ENCODE results near the gene NDUFA13.

Gene NDUFA13

DNA sequence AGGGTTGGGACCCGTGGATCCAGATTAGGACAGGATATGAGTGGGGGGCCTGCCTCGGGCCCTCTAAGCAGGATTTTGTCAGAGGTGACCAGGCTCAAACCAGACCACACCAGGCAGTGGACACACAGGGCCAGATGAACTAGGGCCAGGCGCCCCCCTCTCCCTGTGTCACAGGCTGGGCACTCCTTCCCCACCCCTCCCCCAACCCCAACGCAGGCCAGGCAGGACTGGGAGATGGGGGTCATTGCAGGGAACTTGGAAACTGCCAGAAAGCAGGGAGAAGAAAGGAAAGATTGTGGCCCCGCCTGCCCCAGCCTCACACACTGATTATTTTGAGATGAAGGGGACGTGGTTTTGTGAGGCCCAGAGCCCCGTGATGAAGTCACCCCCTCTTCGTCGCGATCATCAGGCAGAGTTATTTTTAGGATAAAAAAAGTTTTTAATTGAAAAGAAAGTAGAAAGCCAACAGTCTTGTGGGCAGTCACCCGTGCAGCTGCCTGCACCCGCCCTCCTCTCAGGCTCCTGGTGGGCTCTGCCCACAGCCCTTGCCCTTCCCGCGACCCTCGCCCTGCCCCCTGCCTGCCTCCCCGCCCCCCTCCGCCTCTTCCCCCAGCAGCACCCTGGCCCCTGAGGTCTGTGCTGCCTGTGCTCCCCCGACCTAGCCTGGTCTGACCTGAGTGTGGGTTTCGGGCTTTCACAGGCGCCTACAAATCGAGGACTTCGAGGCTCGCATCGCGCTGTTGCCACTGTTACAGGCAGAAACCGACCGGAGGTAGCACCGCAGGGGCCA, 10.8 kb downstream of the NDUFA13 start:
- H3K9me2 ChIP-seq (replicated peaks; ENCODE audit: low read depth, low read length), result no peaks in the 10 kb centered on the region
- peaks cover 38% of the 10 kb centered on the region; the same call in 1 of the 2 replicates for H3K79me2 ChIP-seq (ENCODE audit: insufficient read depth, low read length)
- no peaks in the 10 kb centered on the region for H3K9me3 ChIP-seq (ENCODE audit: insufficient read depth, low read depth, low read length)
- peak overlapping the region; percentile 40 for H3K4me2 ChIP-seq (ENCODE audit: low read depth, low read length, poor library complexity, severe bottlenecking)
- H3F3A ChIP-seq (ENCODE audit: low read depth), result no peaks in the 10 kb centered on the region
- TF ChIP-seq, protein P1, sequence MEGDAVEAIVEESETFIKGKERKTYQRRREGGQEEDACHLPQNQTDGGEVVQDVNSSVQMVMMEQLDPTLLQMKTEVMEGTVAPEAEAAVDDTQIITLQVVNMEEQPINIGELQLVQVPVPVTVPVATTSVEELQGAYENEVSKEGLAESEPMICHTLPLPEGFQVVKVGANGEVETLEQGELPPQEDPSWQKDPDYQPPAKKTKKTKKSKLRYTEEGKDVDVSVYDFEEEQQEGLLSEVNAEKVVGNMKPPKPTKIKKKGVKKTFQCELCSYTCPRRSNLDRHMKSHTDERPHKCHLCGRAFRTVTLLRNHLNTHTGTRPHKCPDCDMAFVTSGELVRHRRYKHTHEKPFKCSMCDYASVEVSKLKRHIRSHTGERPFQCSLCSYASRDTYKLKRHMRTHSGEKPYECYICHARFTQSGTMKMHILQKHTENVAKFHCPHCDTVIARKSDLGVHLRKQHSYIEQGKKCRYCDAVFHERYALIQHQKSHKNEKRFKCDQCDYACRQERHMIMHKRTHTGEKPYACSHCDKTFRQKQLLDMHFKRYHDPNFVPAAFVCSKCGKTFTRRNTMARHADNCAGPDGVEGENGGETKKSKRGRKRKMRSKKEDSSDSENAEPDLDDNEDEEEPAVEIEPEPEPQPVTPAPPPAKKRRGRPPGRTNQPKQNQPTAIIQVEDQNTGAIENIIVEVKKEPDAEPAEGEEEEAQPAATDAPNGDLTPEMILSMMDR (conservative IDR thresholded peaks at IDR 0.05; ENCODE audit: low read length), result no peak
- no peak for TF ChIP-seq EZH2phosphoT487 (IDR thresholded peaks at IDR 0.05; ENCODE audit: borderline replicate concordance)
- no peak overlapping the region for H2AFZ ChIP-seq (ENCODE audit: low read length)
- peaks cover 16% of the 10 kb centered on the region for H3K4me1 ChIP-seq (ENCODE audit: insufficient read depth, low read length, poor library complexity, severe bottlenecking)
- no peak overlapping the region for H3K4me3 ChIP-seq (ENCODE audit: low read length, poor library complexity, severe bottlenecking)
- H4K20me1 ChIP-seq (ENCODE audit: insufficient read depth, low read length, poor library complexity, severe bottlenecking), result peaks cover 36% of the 10 kb centered on the region
- no peak overlapping the region for H3K9ac ChIP-seq (ENCODE audit: low read depth, low read length, poor library complexity, severe bottlenecking)
- no peaks in the 10 kb centered on the region for H3K27me3 ChIP-seq (ENCODE audit: insufficient read depth, low read length, poor library complexity, severe bottlenecking)
- H3K36me3 ChIP-seq (ENCODE audit: insufficient read depth, low read length), result peaks cover 14% of the 10 kb centered on the region; the same call in 1 of the 2 replicates

DNA sequence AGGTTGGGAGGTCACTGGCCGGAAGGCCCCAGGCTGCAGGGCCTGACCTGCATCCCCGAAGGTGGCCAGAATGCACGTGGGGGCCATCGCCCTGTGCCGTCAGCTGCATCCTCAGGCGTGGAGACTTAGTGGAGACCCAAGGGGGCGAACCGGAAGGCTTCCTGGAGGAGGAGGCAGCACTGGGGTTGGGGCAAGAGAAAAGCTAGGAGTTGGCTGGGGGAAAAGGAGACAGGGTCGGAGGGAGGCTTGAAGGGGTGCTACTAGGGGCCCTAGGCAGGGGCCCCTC, 11.3 kb downstream of the NDUFA13 start:
- H3F3A ChIP-seq (ENCODE audit: low read depth), result no peaks in the 10 kb centered on the region
- H3K4me2 ChIP-seq (ENCODE audit: low read depth, low read length, poor library complexity, severe bottlenecking), result no peak overlapping the region
- TF ChIP-seq, protein P1 (conservative IDR thresholded peaks at IDR 0.05; ENCODE audit: low read length), result no peak
- no peak overlapping the region for H3K4me3 ChIP-seq (ENCODE audit: low read length, poor library complexity, severe bottlenecking)
- no peak overlapping the region for H2AFZ ChIP-seq (ENCODE audit: low read length)
- no peaks in the 10 kb centered on the region for H3K27me3 ChIP-seq (ENCODE audit: insufficient read depth, low read length, poor library complexity, severe bottlenecking)
- no peaks in the 10 kb centered on the region for H3K9me2 ChIP-seq (replicated peaks; ENCODE audit: low read depth, low read length)
- H3K4me1 ChIP-seq (ENCODE audit: insufficient read depth, low read length, poor library complexity, severe bottlenecking), result peaks cover 16% of the 10 kb centered on the region
- peaks cover 33% of the 10 kb centered on the region; the same call in 1 of the 2 replicates for H3K79me2 ChIP-seq (ENCODE audit: insufficient read depth, low read length)
- no peak overlapping the region for H3K9ac ChIP-seq (ENCODE audit: low read depth, low read length, poor library complexity, severe bottlenecking)
- H3K9me3 ChIP-seq (ENCODE audit: insufficient read depth, low read depth, low read length), result no peaks in the 10 kb centered on the region
- peaks cover 33% of the 10 kb centered on the region for H4K20me1 ChIP-seq (ENCODE audit: insufficient read depth, low read length, poor library complexity, severe bottlenecking)
- peaks cover 14% of the 10 kb centered on the region; the same call in 1 of the 2 replicates for H3K36me3 ChIP-seq (ENCODE audit: insufficient read depth, low read length)

DNA sequence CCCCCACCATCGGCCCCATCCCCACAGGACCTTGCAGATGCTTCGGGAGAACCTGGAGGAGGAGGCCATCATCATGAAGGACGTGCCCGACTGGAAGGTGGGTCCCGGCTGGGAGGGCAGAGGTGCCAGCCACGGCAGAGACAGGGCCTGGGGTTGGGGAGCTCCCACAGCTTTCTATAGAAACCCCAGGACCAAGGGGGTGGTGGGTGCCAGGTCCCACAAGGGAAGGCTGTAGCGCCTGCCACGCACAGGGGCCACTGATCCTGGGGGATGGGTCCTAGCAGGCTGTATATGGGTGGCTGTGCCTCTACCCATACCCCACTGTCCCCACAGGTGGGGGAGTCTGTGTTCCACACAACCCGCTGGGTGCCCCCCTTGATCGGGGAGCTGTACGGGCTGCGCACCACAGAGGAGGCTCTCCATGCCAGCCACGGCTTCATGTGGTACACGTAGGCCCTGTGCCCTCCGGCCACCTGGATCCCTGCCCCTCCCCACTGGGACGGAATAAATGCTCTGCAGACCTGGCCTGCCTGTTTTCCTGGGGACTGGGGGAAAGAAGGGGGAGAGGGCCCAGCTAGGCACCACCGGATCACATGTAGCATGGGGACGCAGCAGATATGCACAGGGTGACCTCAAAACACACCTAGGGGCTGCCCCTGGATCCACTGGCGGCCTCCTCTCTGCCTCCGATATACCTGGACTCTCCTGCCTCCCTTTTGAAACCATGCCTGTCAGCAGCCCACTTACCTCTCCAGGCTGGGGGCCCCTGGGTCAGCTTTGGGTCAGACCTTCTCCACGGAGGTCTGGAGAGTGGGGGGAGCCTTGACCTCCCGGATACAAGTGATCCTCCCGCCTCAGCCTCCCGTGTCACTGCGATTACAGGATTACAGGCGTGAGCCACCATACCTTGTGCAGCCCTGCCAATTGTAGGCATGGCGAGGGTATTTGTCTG, 11.9 kb downstream of the NDUFA13 start:
- peaks cover 27% of the 10 kb centered on the region for H4K20me1 ChIP-seq (ENCODE audit: insufficient read depth, low read length, poor library complexity, severe bottlenecking)
- H3K36me3 ChIP-seq (ENCODE audit: insufficient read depth, low read length), result peaks cover 14% of the 10 kb centered on the region; the same call in 1 of the 2 replicates

More for the DNA sequence above, 11.9 kb downstream of the NDUFA13 start:
- H3K79me2 ChIP-seq (ENCODE audit: insufficient read depth, low read length), result peaks cover 26% of the 10 kb centered on the region; the same call in 1 of the 2 replicates
- no peak overlapping the region for H2AFZ ChIP-seq (ENCODE audit: low read length)
- H3K27me3 ChIP-seq (ENCODE audit: insufficient read depth, low read length, poor library complexity, severe bottlenecking), result no peaks in the 10 kb centered on the region
- no peaks in the 10 kb centered on the region for H3K9me3 ChIP-seq (ENCODE audit: insufficient read depth, low read depth, low read length)
- no peak overlapping the region for H3K4me3 ChIP-seq (ENCODE audit: low read length, poor library complexity, severe bottlenecking)
- no peak overlapping the region for H3K9ac ChIP-seq (ENCODE audit: low read depth, low read length, poor library complexity, severe bottlenecking)
- no peak overlapping the region for H3K4me2 ChIP-seq (ENCODE audit: low read depth, low read length, poor library complexity, severe bottlenecking)
- peaks cover 16% of the 10 kb centered on the region for H3K4me1 ChIP-seq (ENCODE audit: insufficient read depth, low read length, poor library complexity, severe bottlenecking)
- TF ChIP-seq EZH2phosphoT487 (IDR thresholded peaks at IDR 0.05; ENCODE audit: borderline replicate concordance), result no peak
- TF ChIP-seq, protein P1 (conservative IDR thresholded peaks at IDR 0.05; ENCODE audit: low read length), result no peak
- H3F3A ChIP-seq (ENCODE audit: low read depth), result no peaks in the 10 kb centered on the region
- H3K9me2 ChIP-seq (replicated peaks; ENCODE audit: low read depth, low read length), result no peaks in the 10 kb centered on the region
